Measurements from ENCODE around the gene TTYH2. TPM values are rescaled to one million over a fixed set of nuclear protein-coding genes. Genes with fewer than 3 reads are reported as not detected.

The TTYH2 gene
- total and polyA plus RNA-seq, 2 of the 4 experiments (the other 2 are of a cell fraction), result 2.3 to 6.8 TPM

- no peak overlapping the region for H3K14ac ChIP-seq (replicated peaks; ENCODE audit: low read depth, low read length)
- ChIA-PET POLR2A (ENCODE audit: unreplicated experiment) (no interaction called here), CTCF (no interaction called here)
- no peak overlapping the region for H4K5ac ChIP-seq (ENCODE audit: low read depth, low read length)
- no peaks in the 10 kb centered on the region for H3K79me1 ChIP-seq (ENCODE audit: low read depth in 1 of 2, low read length in 2 of 2)
- H4K91ac ChIP-seq (ENCODE audit: insufficient read depth, low read depth, low read length), result no peak overlapping the region
- no peaks in the 10 kb centered on the region for H3K4me1 ChIP-seq (ENCODE audit: control insufficient read depth, insufficient read depth, low read length)
- dilution Hi-C loops (cut with HindIII; ENCODE audit: low sequenced_read_pairs, unreplicated experiment) (no loop called here), intact Hi-C loops (cut with micrococcal nuclease) (no loop called here), in situ Hi-C loops (cut with MboI; ENCODE audit: low sequenced_read_pairs) (no loop called here)
- no peak overlapping the region for H2AK9ac ChIP-seq (replicated peaks; ENCODE audit: low read depth, low read length, poor library complexity)
- H2BK5ac ChIP-seq (ENCODE audit: low read depth, low read length, poor library complexity, severe bottlenecking), result no peak overlapping the region
- H3K56ac ChIP-seq (ENCODE audit: extremely low read depth, insufficient read depth, low read length), result no peak overlapping the region
- no peak overlapping the region for H3K18ac ChIP-seq (ENCODE audit: low read depth, low read length)
- no peaks in the 10 kb centered on the region; the same call in 1 of the 2 replicates for H3K27me3 ChIP-seq (ENCODE audit: control insufficient read depth, insufficient read depth, low read length)
- H3K23ac ChIP-seq (ENCODE audit: low read depth, low read length), result no peak overlapping the region
- H4K8ac ChIP-seq (ENCODE audit: low read depth in 2 of 2, low read length in 2 of 2), result no peak overlapping the region
- no peak overlapping the region for H2AK5ac ChIP-seq (ENCODE audit: low read depth, low read length)
- WGBS, 2 experiments (ENCODE audit: extremely low coverage in 2 of 2, insufficient read length in 1 of 2), result no CpG with 5 or more reads among the region's 7 CpGs
- H2BK15ac ChIP-seq (ENCODE audit: low read depth, low read length), result no peak overlapping the region
- TF ChIP-seq FOS (IDR thresholded peaks at IDR 0.05; ENCODE audit: low read depth, low read length) (no peak), MXI1 (IDR thresholded peaks at IDR 0.05; ENCODE audit: borderline replicate concordance, low read depth, low read length) (no peak), USF2 (IDR thresholded peaks at IDR 0.05; ENCODE audit: low read depth, low read length) (no peak), MAZ (IDR thresholded peaks at IDR 0.05; ENCODE audit: borderline replicate concordance, low read depth, low read length) (no peak), RFX5 (IDR thresholded peaks at IDR 0.05; ENCODE audit: low read depth, low read length) (no peak), RCOR1 (IDR thresholded peaks at IDR 0.05; ENCODE audit: insufficient replicate concordance, low read length) (no peak), CTCF (conservative IDR thresholded peaks at IDR 0.05; ENCODE audit: low read depth, low read length) (no peak), RAD21 (IDR thresholded peaks at IDR 0.05; ENCODE audit: low read length) (no peak), MAFK (IDR thresholded peaks at IDR 0.05; ENCODE audit: low read depth, low read length) (no peak), ELK1 (IDR thresholded peaks at IDR 0.05; ENCODE audit: borderline replicate concordance, low read depth, low read length) (no peak), BHLHE40 (IDR thresholded peaks at IDR 0.05; ENCODE audit: low read depth, low read length) (no peak), CEBPB (IDR thresholded peaks at IDR 0.05; ENCODE audit: low read depth, low read length) (no peak)
- H2BK20ac ChIP-seq (ENCODE audit: low read depth, low read length), result no peak overlapping the region
- H3K4me3 ChIP-seq (ENCODE audit: insufficient read depth, low read depth, low read length), result no peak overlapping the region
- H3K27ac ChIP-seq (ENCODE audit: insufficient read depth, low read length), result no peak overlapping the region
- DNase-seq (no peak), ATAC-seq (ENCODE audit: low read depth) (no peak)
- H2AFZ ChIP-seq (replicated peaks; ENCODE audit: low read length, poor library complexity), result no peak overlapping the region
- no peaks in the 10 kb centered on the region for H3K36me3 ChIP-seq (ENCODE audit: control insufficient read depth, insufficient read depth, low read length)
- H3K4ac ChIP-seq (ENCODE audit: low read depth, low read length), result no peak overlapping the region
- BruUV-seq (replicated peaks), result no TSS peak
- no peak overlapping the region for H2BK120ac ChIP-seq (ENCODE audit: low read depth, low read length)
- H3K4me2 ChIP-seq (ENCODE audit: low read depth, low read length), result no peak overlapping the region
- 0 out of 2 replicates have a peak, but pooled peaks cover under 1% of the 10 kb centered on the region for H3K9me3 ChIP-seq (ENCODE audit: control insufficient read depth, insufficient read depth, low read length)
- no peaks in the 10 kb centered on the region for H3K9me1 ChIP-seq (ENCODE audit: insufficient read depth, low read length)
- H4K20me1 ChIP-seq (ENCODE audit: insufficient read depth, low read length), result no peaks in the 10 kb centered on the region
- H3K9ac ChIP-seq (ENCODE audit: low read depth, low read length), result no peak overlapping the region
These were observed 49.2 kb downstream of the TTYH2 start for GRCh38 chr17:74262601-74263000.
